Fibroblast of upper back skin (primary cell): ENCODE results near the gene ADAMTSL2.
A peak's percentile ranks its signal among the peaks of the same experiment; 100 is the strongest.

Source experiments
- DNase-seq: peaks from one replicate; pipeline ENCODE4 v3.0.0-alpha.2; 2013

The ADAMTSL2 gene

GRCh38 chr9:133502112-133502511, 32.4 kb upstream of the ADAMTSL2 start:
- no peak for DNase-seq

DNA sequence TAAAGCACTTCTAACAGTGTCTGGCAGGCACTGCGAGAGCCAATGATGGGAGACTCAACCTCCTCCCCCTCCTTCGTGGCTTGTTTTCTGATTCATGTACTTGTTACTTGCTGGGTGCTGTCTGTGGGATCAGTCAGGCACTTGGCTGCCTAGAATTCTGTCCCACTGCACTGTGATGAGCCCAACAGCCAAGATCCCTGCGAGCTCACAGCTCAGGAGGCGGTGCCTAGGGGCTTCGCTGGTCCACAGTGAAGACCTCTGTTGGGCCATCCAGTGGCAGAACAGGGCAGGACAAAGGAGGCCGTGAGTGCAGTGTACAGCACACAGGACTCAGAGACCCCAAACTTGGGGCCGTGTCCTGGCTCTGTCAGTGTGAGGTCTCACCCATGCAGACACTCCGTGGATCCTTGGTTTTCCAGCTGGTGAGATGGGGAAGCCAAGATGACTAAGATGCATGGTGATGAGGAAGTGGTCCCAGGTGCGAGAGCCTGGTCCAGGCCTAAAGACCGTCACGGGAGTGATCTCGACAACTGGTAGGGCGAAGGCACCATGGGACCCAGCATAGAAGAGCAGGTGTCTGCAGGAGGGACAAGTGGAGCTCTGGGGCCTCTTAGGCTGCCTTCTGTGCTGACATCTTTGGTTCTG, 29.2 kb upstream of the ADAMTSL2 start:
- peak; percentile 31 for DNase-seq

DNA sequence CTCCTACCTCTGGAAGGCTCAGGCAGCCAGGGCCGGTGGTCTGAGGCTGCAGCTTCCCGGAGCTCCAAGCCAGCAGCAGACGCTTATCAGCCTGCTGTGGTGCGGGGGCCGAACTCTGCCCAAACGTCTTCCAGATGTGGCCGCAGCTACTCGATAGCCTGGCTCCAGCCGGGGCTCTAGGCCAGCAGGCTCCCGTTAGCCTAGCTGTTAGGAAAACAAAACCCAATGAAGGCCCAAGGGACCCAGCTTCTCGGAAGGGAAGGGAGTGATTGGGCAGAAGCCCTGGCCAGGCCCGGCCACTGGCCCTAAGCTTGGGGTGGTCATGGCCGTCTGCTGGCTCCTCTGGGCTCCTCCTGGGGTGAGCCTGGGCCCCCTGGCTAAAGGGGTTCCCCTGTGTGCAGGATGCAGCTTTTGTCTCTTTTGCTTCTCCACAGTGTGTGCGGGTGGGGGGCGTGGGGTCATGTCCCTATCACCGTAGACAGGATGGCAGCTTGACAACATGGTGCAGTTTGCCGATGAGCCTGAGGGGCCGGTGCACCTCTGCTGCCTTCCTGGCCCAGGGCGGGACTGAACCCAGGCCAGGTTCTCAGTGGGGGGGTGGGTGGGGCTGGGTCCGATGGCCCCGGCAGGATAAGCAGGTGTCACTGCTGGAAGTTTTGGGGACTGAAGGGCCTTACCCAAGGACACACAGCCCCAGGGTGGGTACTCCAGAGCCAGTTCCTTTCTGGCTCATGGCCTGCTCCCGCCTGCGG, 28.4 kb upstream of the ADAMTSL2 start:
- peak; percentile 71 for DNase-seq

DNA sequence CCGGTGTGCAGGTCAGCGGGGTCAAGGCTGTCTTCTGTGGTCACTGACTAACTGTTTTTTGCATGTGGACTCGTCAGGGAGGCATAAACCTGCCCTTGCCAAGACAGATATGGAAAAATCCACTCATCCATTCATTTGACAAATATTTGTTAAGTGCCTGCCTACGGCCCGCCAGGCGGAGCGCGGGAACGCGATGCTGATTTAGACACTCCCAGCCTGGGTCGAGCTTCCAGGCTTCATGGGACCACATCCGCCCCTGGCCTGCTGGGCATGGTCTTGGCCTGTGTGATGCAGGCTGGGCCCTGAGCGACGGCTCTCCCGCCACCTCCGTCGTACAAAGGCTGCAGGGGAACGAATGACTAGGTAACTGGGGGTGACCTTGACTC, 27.9 kb upstream of the ADAMTSL2 start:
- DNase-seq: peak; percentile 76

- DNase-seq: no peak
These were observed 27.1 kb upstream of the ADAMTSL2 start for GRCh38 chr9:133507246-133507965.

DNA sequence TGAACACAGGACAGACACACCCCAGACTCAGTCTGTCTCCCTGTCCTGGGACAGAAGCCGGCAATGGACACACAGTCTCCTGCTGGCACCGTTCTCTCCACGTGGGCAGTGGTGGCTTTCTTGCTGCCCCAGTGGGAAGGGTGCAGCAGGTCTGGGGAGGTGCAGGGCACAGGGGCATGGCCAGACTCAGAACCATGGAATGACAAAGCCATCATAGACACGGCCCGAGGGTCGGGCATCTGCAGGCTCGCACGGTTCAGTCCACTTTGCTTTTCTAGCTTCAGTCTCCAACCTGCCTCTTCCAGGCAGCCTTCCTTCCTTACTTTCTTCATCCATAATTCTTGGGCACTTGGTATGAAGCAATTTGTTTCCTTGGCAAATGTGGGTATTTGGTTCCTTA, 26.5 kb upstream of the ADAMTSL2 start:
- DNase-seq: no peak

- peak; percentile 25 for DNase-seq
These were observed 25.1 kb upstream of the ADAMTSL2 start for GRCh38 chr9:133509179-133510083.

DNA sequence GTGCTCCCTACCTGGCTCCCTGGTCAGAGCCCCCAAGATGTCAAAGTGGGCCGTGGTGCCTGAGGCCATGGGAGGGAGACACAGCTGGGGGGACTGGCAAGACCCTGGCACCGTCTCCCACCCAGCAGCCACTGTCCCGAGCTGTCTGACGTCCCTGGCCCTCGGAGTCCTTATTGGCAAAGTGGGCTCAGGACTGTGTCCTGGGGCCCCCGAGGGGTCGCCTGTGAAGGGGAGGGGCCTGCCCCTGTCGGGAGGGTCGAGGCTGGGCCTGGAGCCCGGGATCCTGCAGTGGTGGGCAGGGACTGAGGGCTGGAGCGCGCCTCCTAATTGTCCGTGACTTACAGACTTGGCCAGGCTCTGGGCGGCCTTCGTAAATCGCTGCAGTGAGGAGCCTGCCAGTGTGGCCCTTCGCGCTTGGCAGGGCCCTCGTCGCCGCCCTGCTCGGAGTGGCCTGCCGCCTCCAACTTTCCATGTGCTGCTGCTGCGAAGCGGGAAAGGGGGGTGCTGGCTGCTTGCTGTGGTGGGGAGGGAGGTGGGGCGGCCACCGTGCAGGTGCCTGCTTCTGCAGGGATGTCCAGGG, 23.5 kb upstream of the ADAMTSL2 start:
- DNase-seq: no peak

GRCh38 chr9:133511607-133512006, 22.9 kb upstream of the ADAMTSL2 start:
- no peak for DNase-seq

GRCh38 chr9:133512253-133513213, 22.0 kb upstream of the ADAMTSL2 start:
- DNase-seq: no peak

DNA sequence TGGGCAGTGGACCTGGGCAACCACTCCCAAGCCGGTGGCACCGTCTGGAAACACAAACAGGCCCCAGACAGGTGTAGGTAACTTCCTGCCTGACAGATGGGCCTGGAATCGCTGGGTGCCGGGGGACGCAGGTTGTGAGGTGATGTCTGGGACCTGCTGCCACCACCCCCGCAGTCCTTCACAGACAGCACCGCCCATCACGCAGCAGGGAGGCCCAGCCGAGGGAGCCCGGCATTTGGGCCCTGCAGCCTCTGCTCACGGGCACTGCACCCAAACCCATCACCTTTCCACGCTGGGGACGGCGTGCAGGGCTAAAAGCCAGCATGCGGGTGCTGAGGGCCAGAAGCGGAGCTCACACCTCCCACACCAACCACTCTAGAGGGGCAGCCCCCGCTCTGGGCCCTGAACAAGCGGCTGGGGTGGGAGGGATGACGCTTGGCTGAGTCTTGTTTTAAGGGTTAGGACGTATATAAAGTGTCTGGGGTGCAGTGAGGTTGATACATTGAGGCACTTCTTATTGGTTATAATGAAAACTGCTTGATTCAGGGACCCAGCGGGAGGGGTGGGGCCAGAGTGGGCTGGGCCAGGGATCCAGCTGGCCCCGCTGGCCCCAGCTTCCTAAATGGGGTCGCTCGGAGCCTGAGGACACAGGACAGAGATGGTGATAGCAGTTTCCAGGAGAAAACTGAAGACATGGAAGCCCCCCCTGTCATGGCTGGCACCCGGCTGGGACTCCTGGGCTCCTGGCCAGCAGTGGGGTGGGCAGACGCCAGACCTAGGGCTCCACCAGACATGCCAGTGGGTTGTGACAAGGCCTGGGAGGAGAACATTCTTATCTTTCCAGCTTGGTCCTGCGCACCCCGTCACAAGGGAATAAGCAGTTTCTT, 21.0 kb upstream of the ADAMTSL2 start:
- no peak for DNase-seq

GRCh38 chr9:133514460-133515239, 19.9 kb upstream of the ADAMTSL2 start:
- no peak for DNase-seq

- no peak for DNase-seq
These were observed 19.3 kb upstream of the ADAMTSL2 start for GRCh38 chr9:133515240-133515610.

- no peak for DNase-seq
These were observed 18.8 kb upstream of the ADAMTSL2 start for GRCh38 chr9:133515615-133516255.

- no peak for DNase-seq
These were observed 18.1 kb upstream of the ADAMTSL2 start for GRCh38 chr9:133516256-133516960.

- no peak for DNase-seq
These were observed 17.5 kb upstream of the ADAMTSL2 start for GRCh38 chr9:133516961-133517350.

GRCh38 chr9:133517711-133518110, 16.8 kb upstream of the ADAMTSL2 start:
- no peak for DNase-seq

GRCh38 chr9:133518200-133518599, 16.3 kb upstream of the ADAMTSL2 start:
- DNase-seq: no peak
